Measurements from ENCODE around the gene RETSAT.
A peak's percentile ranks its signal among the peaks of the same experiment; 100 is the strongest.

The RETSAT gene

GRCh38 chr2:85354286-85355072, at the start of gene RETSAT, which contains the start of gene ELMOD3:
Gene RETSAT, minus strand, starts transcription at chr2:85354528. Its CDS starts 21 bp downstream, at chr2:85354507.
Gene ELMOD3, plus strand, starts transcription at chr2:85354769. Its CDS starts 2,430 bp downstream, at chr2:85357199.
- peak; percentile 100 for DNase-seq

GRCh38 chr2:85401844-85402243, 47.5 kb upstream of the RETSAT start:
- DNase-seq = no peak

GRCh38 chr2:85401464-85401805, 47.1 kb upstream of the RETSAT start:
- no peak for DNase-seq

- no peak for DNase-seq
These were observed 46.5 kb upstream of the RETSAT start for GRCh38 chr2:85400541-85401463.

GRCh38 chr2:85400023-85400422, 45.7 kb upstream of the RETSAT start:
- DNase-seq = no peak

- no peak for DNase-seq
These were observed 44.8 kb upstream of the RETSAT start for GRCh38 chr2:85399183-85399455.

GRCh38 chr2:85398426-85399182, 44.3 kb upstream of the RETSAT start:
- DNase-seq = no peak

GRCh38 chr2:85397925-85398331, 43.6 kb upstream of the RETSAT start:
- DNase-seq = no peak

- DNase-seq = no peak
These were observed 42.5 kb upstream of the RETSAT start for GRCh38 chr2:85396531-85397470.

GRCh38 chr2:85395912-85396475, 41.7 kb upstream of the RETSAT start:
- DNase-seq = no peak

- no peak for DNase-seq
These were observed 40.6 kb upstream of the RETSAT start for GRCh38 chr2:85394976-85395375.

GRCh38 chr2:85394261-85394681, 39.9 kb upstream of the RETSAT start:
- no peak for DNase-seq

- peak; percentile 41 for DNase-seq
These were observed 39.5 kb upstream of the RETSAT start for GRCh38 chr2:85393836-85394235.

- peak; percentile 16 for DNase-seq
These were observed 36.8 kb upstream of the RETSAT start for GRCh38 chr2:85390941-85391669.

- DNase-seq = no peak
These were observed 34.7 kb upstream of the RETSAT start for GRCh38 chr2:85388878-85389538.

GRCh38 chr2:85387754-85388153, 33.4 kb upstream of the RETSAT start:
- no peak for DNase-seq

GRCh38 chr2:85385746-85386145, 31.4 kb upstream of the RETSAT start:
- DNase-seq = no peak

- DNase-seq = no peak
These were observed 29.5 kb upstream of the RETSAT start for GRCh38 chr2:85383850-85384249.

- peak; percentile 14 for DNase-seq
These were observed 28.8 kb upstream of the RETSAT start for GRCh38 chr2:85383151-85383550.

GRCh38 chr2:85380048-85380447, 25.7 kb upstream of the RETSAT start:
- DNase-seq = no peak

- DNase-seq = no peak
These were observed 23.9 kb upstream of the RETSAT start for GRCh38 chr2:85378257-85378656.

Data from HCEC 1CT (cell line).